ENCODE results near the gene GNAL.

The GNAL gene

DNA sequence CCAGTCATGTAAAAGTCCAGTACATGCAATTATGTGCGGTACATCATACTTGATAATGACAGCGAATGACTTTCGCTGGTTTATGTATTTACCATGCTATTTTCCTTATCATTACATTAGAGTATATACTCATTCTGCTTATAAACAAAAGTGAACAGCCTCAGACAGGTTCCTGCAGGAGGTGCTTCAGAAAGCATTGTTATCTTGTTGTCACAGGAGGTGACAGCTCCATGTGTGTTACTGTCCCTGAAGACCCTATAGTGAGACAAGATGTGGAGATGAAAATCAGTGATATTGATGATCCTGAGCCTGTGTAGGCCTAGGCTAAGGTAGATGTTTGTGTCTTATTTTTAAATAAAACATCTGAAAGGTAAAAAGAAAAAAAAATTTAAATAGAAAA lies 234.4 kb downstream of the GNAL start:
- no peak for DNase-seq

DNA sequence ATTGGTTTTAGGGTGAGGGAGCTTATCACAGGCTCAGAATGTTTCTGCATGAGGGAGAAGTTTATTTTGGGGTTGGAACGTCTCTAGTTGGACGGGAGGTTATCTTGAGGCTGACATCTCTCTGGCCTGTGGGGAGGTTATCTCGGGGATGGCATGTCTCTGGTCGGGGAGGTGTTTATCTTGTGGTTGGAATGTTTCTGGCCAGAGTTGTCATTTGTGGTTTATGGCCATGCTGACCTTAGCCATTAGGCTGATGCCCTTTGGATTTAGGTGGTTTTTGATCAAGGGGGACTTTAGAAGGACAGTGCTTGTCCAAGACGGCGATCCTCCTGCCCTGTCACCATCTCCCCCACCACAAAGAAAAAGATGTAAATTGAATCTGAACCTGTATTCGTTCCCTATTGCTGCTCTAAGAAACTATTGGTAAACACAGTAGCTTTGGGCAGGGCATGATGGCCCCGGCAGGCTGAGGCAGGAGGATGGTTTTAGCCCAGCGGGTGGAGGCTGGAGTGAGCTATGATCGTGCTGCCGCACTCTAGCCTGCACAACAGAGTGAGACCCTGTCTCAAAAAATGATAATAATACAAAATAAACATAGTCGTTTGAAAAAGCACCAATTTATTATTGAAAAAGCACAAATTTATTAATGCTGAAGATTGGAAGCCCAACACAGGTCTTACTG lies 236.9 kb downstream of the GNAL start:
- DNase-seq, result no peak

DNA sequence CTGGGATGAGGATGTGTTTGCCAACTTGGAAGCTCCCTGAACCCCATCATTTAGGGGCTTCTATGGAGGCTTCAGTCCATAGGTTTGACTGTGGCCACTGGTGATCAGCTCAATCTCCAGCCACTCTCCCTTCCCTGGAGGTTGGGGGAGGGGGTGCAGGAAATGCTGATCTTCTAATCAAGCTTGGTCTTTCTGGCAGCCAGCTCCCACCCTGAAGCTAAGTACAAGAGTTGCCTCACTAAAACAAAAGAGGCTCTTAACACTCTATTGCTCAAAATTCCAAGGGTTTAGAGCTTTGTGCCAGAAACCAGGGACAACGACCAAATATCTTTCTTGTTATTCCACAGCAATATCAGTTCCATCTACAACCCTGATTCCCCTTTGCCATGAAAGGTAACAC lies 238.4 kb downstream of the GNAL start:
- DNase-seq, result no peak

DNA sequence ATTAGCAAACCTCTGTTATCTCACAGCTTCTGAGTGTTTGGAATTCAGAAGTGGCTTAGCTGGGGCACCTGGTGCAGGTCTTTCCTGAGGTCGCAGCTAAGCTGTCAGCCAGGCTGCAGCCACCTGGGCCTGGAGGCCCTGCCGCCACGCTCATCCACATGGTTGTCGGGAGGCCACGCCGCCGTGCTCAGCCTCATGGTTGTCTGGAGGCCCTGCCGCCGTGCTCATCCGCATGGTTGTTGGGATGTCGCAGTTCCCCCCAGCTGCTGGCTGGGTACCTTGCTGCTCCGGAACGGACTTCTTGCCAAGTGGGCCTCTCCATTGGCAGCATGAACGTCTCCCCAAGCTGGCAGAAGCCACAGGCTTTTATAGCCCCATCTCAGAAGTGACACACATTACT lies 243.3 kb downstream of the GNAL start:
- no peak for DNase-seq

All from NCI-H82 (cell line).